ENCODE data around the gene SLC35F2. TPM values are rescaled to one million over a fixed set of nuclear protein-coding genes. Genes with fewer than 3 reads are reported as not detected.

The SLC35F2 gene
- total RNA-seq, 2 experiments from 2014 or later, result 24.5 to 25.5 TPM

Other genes starting within 250 kb of the SLC35F2 start
- not detected for gene SLN, start 146.7 kb downstream of the SLC35F2 start, total RNA-seq
- under 1 TPM; 0.12 to 0.16 TPM for gene RAB39A, start 69.7 kb upstream of the SLC35F2 start, total RNA-seq
- gene CUL5, start 150.1 kb upstream of the SLC35F2 start, total RNA-seq, result 10 to 100 TPM; 19.7 to 34.4 TPM